ENCODE data around the gene PTPRD.

PTPRD gene

GRCh38 chr9:10204276-10204675 is 408.5 kb downstream of the PTPRD start:
- Histone ChIP-seq H2AFZ (ENCODE audit: low read depth, low read length, severe bottlenecking) (peak overlapping the region; percentile 15), H3K9me2 (replicated peaks; ENCODE audit: insufficient read depth, low read length) (no peaks in the 10 kb centered on the region; the same call in 1 of the 2 replicates), H3K36me3 (ENCODE audit: low read length) (no peaks in the 10 kb centered on the region), H3K4me2 (ENCODE audit: low read depth, low read length, poor library complexity, severe bottlenecking) (no peak overlapping the region), H3F3A (ENCODE audit: insufficient read depth) (peaks cover 6% of the 10 kb centered on the region), H3K9ac (ENCODE audit: low read length) (no peak overlapping the region), H3K27me3 (ENCODE audit: low read length) (no peaks in the 10 kb centered on the region), H4K20me1 (ENCODE audit: low read depth, low read length) (no peaks in the 10 kb centered on the region), H3K9me3 (ENCODE audit: insufficient read depth, low read length) (no peaks in the 10 kb centered on the region), H3K79me2 (ENCODE audit: insufficient read depth, low read length) (no peaks in the 10 kb centered on the region), H3K27ac (ENCODE audit: low read depth, low read length) (no peak overlapping the region), H3K4me3 (ENCODE audit: insufficient read depth, low read length, poor library complexity, severe bottlenecking) (no peak overlapping the region)
- TF ChIP-seq EZH2phosphoT487 (conservative IDR thresholded peaks at IDR 0.05; ENCODE audit: low read length): no peak
- TF ChIP-seq CTCF (IDR thresholded peaks at IDR 0.05; ENCODE audit: insufficient read depth, low read length, poor library complexity, severe bottlenecking): no peak

- no peaks in the 10 kb centered on the region for H3K9me3 ChIP-seq (ENCODE audit: insufficient read depth, low read length)
- no peak overlapping the region for H2AFZ ChIP-seq (ENCODE audit: low read depth, low read length, severe bottlenecking)
- H4K20me1 ChIP-seq (ENCODE audit: low read depth, low read length): no peaks in the 10 kb centered on the region
- H3K27me3 ChIP-seq (ENCODE audit: low read length): no peaks in the 10 kb centered on the region
- H3K9ac ChIP-seq (ENCODE audit: low read length): no peak overlapping the region
- no peaks in the 10 kb centered on the region for H3K79me2 ChIP-seq (ENCODE audit: insufficient read depth, low read length)
- H3K36me3 ChIP-seq (ENCODE audit: low read length): no peaks in the 10 kb centered on the region
- H3F3A ChIP-seq (ENCODE audit: insufficient read depth): no peaks in the 10 kb centered on the region
- no peak overlapping the region for H3K4me2 ChIP-seq (ENCODE audit: low read depth, low read length, poor library complexity, severe bottlenecking)
- H3K9me2 ChIP-seq (replicated peaks; ENCODE audit: insufficient read depth, low read length): no peaks in the 10 kb centered on the region
- H3K4me3 ChIP-seq (ENCODE audit: insufficient read depth, low read length, poor library complexity, severe bottlenecking): no peak overlapping the region
- TF ChIP-seq EZH2phosphoT487 (conservative IDR thresholded peaks at IDR 0.05; ENCODE audit: low read length) (no peak), CTCF (IDR thresholded peaks at IDR 0.05; ENCODE audit: insufficient read depth, low read length, poor library complexity, severe bottlenecking) (no peak)
- no peak overlapping the region for H3K27ac ChIP-seq (ENCODE audit: low read depth, low read length)
Measured at GRCh38 chr9:10173561-10173960, 439.2 kb downstream of the PTPRD start.

- no peak overlapping the region for H3K4me3 ChIP-seq (ENCODE audit: insufficient read depth, low read length, poor library complexity, severe bottlenecking)
- no peaks in the 10 kb centered on the region for H4K20me1 ChIP-seq (ENCODE audit: low read depth, low read length)
- no peaks in the 10 kb centered on the region for H3K27me3 ChIP-seq (ENCODE audit: low read length)
- H3K79me2 ChIP-seq (ENCODE audit: insufficient read depth, low read length): no peaks in the 10 kb centered on the region
- no peak overlapping the region for H3K9ac ChIP-seq (ENCODE audit: low read length)
- no peaks in the 10 kb centered on the region for H3K9me2 ChIP-seq (replicated peaks; ENCODE audit: insufficient read depth, low read length)
- H3K36me3 ChIP-seq (ENCODE audit: low read length): no peaks in the 10 kb centered on the region
- no peak overlapping the region for H3K4me2 ChIP-seq (ENCODE audit: low read depth, low read length, poor library complexity, severe bottlenecking)
- H3F3A ChIP-seq (ENCODE audit: insufficient read depth): no peaks in the 10 kb centered on the region
- TF ChIP-seq CTCF (IDR thresholded peaks at IDR 0.05; ENCODE audit: insufficient read depth, low read length, poor library complexity, severe bottlenecking) (no peak), EZH2phosphoT487 (conservative IDR thresholded peaks at IDR 0.05; ENCODE audit: low read length) (no peak)
- no peak overlapping the region for H3K27ac ChIP-seq (ENCODE audit: low read depth, low read length)
- no peak overlapping the region for H2AFZ ChIP-seq (ENCODE audit: low read depth, low read length, severe bottlenecking)
- no peaks in the 10 kb centered on the region for H3K9me3 ChIP-seq (ENCODE audit: insufficient read depth, low read length)
Measured at GRCh38 chr9:10172476-10172875, 440.3 kb downstream of the PTPRD start.
